NCI-H446 treated with DMSO at 0.1 percent for 48 hours (cell line): ENCODE results near the gene RHBDD1.

ENCODE experiments used
- DNase-seq: peaks from one replicate; lab custom pipeline; 2025; lab: John Stamatoyannopoulos, UW

RHBDD1 gene

GRCh38 chr2:226885769-226886435, 50.0 kb downstream of the RHBDD1 start:
- no peak for DNase-seq

GRCh38 chr2:226887940-226888339, 52.1 kb downstream of the RHBDD1 start:
- DNase-seq: no peak

GRCh38 chr2:226888378-226888965, 52.6 kb downstream of the RHBDD1 start:
- no peak for DNase-seq

- no peak for DNase-seq
Measured at GRCh38 chr2:226888971-226889370, 53.1 kb downstream of the RHBDD1 start.

GRCh38 chr2:226890286-226890685, 54.4 kb downstream of the RHBDD1 start:
- DNase-seq: no peak

GRCh38 chr2:226891780-226892590, 56.1 kb downstream of the RHBDD1 start:
- no peak for DNase-seq

GRCh38 chr2:226892729-226893128, 56.9 kb downstream of the RHBDD1 start:
- DNase-seq: no peak

GRCh38 chr2:226893216-226893615, 57.4 kb downstream of the RHBDD1 start:
- no peak for DNase-seq

- DNase-seq: no peak
Measured at GRCh38 chr2:226894752-226895151, 58.9 kb downstream of the RHBDD1 start.

- no peak for DNase-seq
Measured at GRCh38 chr2:226895579-226895978, 59.7 kb downstream of the RHBDD1 start.

- DNase-seq: no peak
Measured at GRCh38 chr2:226898121-226898520, 62.3 kb downstream of the RHBDD1 start.

GRCh38 chr2:226898897-226899296, 63.0 kb downstream of the RHBDD1 start:
- DNase-seq: no peak

- DNase-seq: no peak
Measured at GRCh38 chr2:226902041-226902966, 66.5 kb downstream of the RHBDD1 start.

GRCh38 chr2:226903179-226903578, 67.3 kb downstream of the RHBDD1 start:
- DNase-seq: no peak

GRCh38 chr2:226904592-226904991, 68.7 kb downstream of the RHBDD1 start:
- DNase-seq: no peak

GRCh38 chr2:226905718-226906117, 69.9 kb downstream of the RHBDD1 start:
- DNase-seq: no peak

- DNase-seq: no peak
Measured at GRCh38 chr2:226906163-226906693, 70.4 kb downstream of the RHBDD1 start.

- no peak for DNase-seq
Measured at GRCh38 chr2:226909126-226909525, 73.3 kb downstream of the RHBDD1 start.

GRCh38 chr2:226909836-226910235, 74.0 kb downstream of the RHBDD1 start:
- no peak for DNase-seq

GRCh38 chr2:226910384-226910783, 74.5 kb downstream of the RHBDD1 start:
- no peak for DNase-seq

- no peak for DNase-seq
Measured at GRCh38 chr2:226911932-226912331, 76.1 kb downstream of the RHBDD1 start.

- DNase-seq: no peak
Measured at GRCh38 chr2:226913641-226914040, 77.8 kb downstream of the RHBDD1 start.
